Mesodermal cell (in vitro differentiated cells): ENCODE results near the gene P2RX2.

Experiments
- H3K27ac ChIP-seq: 2 replicates; pipeline ENCODE4 v1.7.0; 2013; ENCODE audit warnings: mild to moderate bottlenecking, low read depth, low read length, moderate library complexity; ENCODE audit not compliant: severe bottlenecking
- H3K36me3 ChIP-seq: 2 replicates; pipeline ENCODE4 v1.7.1; 2013; ENCODE audit warnings: mild to moderate bottlenecking, low read length, moderate library complexity; ENCODE audit not compliant: control insufficient read depth, insufficient read depth
- H3K4me1 ChIP-seq: one replicate; pipeline ENCODE4 v1.7.1; 2013; ENCODE audit warnings: mild to moderate bottlenecking, low read length; ENCODE audit not compliant: insufficient read depth, control insufficient read depth, poor library complexity, severe bottlenecking
- H3K4me3 ChIP-seq: 2 replicates; pipeline ENCODE4 v1.7.0; 2013; ENCODE audit warnings: low read length, control low read depth, mild to moderate bottlenecking; ENCODE audit not compliant: insufficient read depth, poor library complexity, severe bottlenecking; ENCODE audit errors: extremely low read depth
- H3K9me3 ChIP-seq: 2 replicates; pipeline ENCODE4 v1.7.1; 2013; ENCODE audit warnings: mild to moderate bottlenecking, low read length, moderate library complexity; ENCODE audit not compliant: control insufficient read depth
- WGBS, 2 experiments: methylation state at CpG; one replicate each; pipeline ENCODE4 v1.1.5; 2013; ENCODE audit warnings: missing lambda C conversion rate in 2 of 2; ENCODE audit not compliant: insufficient coverage in 2 of 2; 5-methylcytosine and 5-hydroxymethylcytosine counted together

The P2RX2 gene

DNA sequence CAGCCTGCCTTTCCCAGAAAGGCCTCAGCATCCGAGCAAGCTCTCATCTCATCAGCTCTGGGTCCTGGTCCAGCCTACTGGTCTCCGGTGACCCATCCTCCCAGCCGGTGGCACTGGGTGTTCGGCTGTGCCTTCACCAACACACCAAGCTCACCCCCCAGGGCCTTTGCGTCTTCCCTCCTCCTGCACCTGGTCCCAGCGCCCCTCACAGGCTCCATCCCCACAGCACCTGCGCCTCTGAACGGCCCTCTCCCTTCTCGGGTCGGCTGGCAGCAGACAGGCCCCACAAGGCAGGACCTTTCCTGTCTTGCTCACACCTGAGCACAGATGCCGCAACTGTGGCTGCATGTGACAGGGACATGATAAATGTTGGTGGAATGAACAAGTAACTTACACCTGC, 13.1 kb downstream of the P2RX2 start:
- Histone ChIP-seq H3K36me3 (peaks cover 92% of the 10 kb centered on the region), H3K4me3 (no peak overlapping the region), H3K4me1 (no peaks in the 10 kb centered on the region), H3K9me3 (no peaks in the 10 kb centered on the region), H3K27ac (no peak overlapping the region)
- 100% methylated on average over 6 to 8 of the region's 11 CpGs for WGBS, 2 experiments

DNA sequence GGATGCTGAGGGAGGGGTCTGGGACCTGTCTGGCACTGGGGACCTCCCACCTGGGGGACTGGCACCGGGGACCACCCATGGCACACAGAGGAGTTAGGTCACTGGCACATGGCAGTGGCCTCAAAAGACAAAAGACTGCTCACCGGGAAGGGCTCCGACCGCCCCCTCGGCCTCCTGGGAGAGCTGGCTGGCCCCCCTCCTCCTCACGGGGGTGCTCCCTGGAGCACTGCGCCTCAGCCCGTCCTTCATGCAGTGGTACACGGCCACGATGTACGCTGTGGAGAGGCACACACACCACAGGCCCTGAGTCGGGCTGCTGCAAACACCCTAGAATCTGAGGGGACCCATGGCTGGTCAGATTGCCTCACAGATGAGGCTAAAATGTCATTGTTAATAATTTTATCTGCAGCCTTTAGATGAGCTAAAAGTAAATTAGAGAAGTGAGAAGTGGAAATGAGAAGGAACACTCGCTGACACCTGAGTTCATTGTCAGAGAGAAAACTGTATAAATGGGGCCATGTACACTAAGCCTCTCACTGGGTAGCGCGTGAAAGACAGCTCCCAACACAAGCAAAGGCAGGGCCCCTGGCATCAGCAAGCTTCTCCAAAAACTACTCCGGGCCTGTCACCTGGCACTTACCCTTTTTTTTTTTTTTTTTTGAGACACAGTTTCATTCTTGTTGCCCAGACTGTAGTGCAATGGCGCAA, 14.1 kb downstream of the P2RX2 start:
- Histone ChIP-seq H3K27ac (no peak overlapping the region), H3K4me3 (no peak overlapping the region), H3K9me3 (no peaks in the 10 kb centered on the region), H3K36me3 (peaks cover 93% of the 10 kb centered on the region), H3K4me1 (no peaks in the 10 kb centered on the region)
- WGBS, 2 experiments = 91 to 92% methylated on average over 15 to 17 of the region's 17 CpGs

DNA sequence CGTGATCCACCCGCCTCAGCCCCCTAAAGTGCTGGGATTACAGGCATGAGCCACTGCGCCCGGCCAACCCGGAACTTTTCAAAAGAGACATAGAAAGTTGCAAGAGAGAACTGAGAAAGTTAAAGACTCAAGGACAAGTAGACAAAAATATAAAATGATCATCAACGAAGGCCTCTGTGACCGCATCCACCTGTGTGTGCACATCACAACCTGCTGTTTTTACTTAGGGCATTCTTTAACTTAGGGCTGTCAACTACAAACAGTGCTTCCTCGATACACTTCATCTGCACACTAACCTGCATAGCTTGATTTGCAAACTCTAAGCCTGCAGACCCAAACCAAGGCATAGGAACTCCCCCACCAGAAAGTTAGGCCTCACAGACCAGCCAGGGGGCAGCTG, 14.8 kb downstream of the P2RX2 start:
- H3K4me1 ChIP-seq = no peaks in the 10 kb centered on the region
- H3K36me3 ChIP-seq = peaks cover 93% of the 10 kb centered on the region
- H3K27ac ChIP-seq = no peak overlapping the region
- WGBS, 2 experiments = 97% methylated on average over 6 to 7 of the region's 8 CpGs
- H3K4me3 ChIP-seq = no peak overlapping the region
- no peaks in the 10 kb centered on the region for H3K9me3 ChIP-seq

DNA sequence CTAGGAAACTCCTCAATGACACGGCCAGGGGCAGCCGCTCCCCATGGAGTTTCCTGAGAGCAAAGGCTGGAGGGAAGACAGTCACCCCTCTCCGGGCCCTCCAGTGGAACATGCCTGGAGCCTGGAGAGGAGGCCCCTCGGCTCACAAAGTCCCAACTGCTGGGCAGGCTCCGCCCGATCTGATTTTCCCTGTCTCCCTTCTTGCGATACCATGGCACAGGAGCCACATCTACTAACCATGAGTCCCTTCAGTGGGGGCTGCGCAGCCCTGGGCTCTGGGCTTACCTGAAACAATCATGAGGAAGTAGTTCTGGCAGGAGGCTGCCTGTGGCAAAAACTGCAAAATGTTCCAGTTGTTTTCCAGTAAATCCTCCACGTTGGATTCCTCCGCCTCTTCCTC, 15.3 kb downstream of the P2RX2 start:
- WGBS, 2 experiments = 95 to 97% methylated on average over 8 to 10 of the region's 10 CpGs
- H3K27ac ChIP-seq = no peak overlapping the region
- H3K4me3 ChIP-seq = no peak overlapping the region
- no peaks in the 10 kb centered on the region for H3K9me3 ChIP-seq
- H3K36me3 ChIP-seq = peaks cover 88% of the 10 kb centered on the region
- no peaks in the 10 kb centered on the region for H3K4me1 ChIP-seq

DNA sequence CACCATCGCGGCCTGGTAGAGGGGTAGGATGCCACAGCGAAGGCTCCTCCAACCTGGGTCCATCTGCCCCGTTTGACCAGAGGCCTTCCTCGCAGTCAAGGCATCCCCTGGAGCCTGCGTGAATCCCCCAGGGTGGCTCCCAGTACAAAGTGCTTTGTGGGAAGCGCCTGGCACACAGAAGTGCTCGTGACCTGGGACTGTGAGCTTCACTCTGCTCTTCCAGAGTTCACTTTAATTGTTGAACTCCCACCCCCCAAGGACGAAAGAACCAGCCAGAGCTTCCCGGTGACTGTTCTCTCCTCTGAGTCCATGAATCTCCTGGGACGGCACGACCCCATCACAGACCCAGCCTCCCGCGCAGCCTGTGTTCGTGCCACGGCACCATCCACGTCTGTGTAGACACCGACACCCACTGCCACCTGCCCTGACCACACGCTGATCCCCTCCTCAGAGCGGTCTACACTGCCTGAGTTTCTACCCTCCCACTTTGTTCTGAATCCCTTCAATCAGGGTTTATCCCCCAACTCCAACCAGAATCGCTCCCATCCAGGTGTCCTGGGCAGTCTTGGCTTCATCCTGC, 15.9 kb downstream of the P2RX2 start:
- no peaks in the 10 kb centered on the region for H3K9me3 ChIP-seq
- no peak overlapping the region for H3K27ac ChIP-seq
- no peak overlapping the region for H3K4me3 ChIP-seq
- H3K36me3 ChIP-seq = peaks cover 85% of the 10 kb centered on the region
- 95% methylated on average over 20 to 21 of the region's 21 CpGs for WGBS, 2 experiments
- no peaks in the 10 kb centered on the region for H3K4me1 ChIP-seq

DNA sequence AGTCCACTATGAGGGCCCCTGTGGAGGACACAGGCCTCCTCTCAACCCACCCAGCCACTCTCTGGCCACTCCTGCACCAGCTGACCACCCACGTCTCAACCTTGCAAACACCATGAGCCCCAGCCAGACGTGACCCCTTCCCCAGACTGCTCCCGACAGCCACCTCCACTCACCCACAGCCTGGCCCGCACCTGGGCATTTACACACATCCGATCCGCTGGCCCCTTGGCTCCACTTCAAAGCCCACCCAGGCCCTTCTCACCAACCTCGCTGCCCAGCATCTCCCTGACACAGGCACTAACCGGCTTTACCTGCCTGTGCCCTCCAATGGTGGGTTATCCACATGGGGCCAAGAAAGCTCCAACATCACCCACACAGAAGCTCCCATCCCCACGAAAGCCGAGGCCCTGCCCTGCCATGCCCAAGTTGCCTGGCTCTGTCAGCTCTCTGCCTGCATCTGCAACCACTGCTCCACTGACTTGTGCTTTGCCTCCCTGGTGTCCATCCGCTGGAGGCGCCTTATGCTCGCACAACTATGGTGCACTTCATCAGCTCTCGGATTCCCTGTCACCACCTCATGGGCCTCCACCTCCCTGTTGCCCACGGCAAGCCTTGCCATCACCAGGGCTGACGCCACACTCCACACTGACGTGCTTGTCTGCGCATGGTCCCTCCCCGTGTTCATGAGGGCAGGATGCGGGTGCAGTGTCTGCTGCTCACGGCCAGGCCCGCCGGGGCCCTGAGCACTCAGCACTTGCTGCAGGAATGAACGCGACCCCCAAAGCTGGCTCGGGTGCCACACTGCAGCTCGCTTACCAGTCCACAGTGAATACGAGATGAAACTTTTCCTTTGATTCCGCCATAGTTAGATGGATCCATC, 16.7 kb downstream of the P2RX2 start:
- peaks cover 82% of the 10 kb centered on the region for H3K36me3 ChIP-seq
- 91 to 93% methylated on average over 26 to 28 of the region's 29 CpGs for WGBS, 2 experiments

DNA sequence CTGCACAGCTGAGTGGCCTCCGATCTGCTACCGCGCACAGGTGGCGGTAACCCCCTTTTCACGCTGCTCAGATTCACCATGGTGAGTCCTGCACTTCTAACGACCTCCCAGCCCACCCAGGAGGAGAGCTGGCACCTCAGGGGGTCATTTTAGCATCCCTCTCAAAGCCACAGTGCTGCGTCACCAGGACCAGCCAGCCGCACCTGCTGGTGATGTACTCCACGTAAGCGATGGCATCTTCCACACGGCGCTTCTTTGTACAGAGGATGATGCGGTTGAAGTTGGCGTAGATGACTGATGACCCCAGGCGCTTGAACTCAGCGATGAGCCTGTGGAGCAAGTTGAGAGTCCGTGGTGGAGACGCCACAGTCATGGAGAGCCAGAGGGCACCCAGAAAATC, 19.2 kb downstream of the P2RX2 start:
- WGBS, 2 experiments = 94% methylated on average over 18 of the region's 18 CpGs
- Histone ChIP-seq H3K4me3 (no peak overlapping the region), H3K4me1 (no peaks in the 10 kb centered on the region), H3K36me3 (peaks cover 82% of the 10 kb centered on the region), H3K9me3 (no peaks in the 10 kb centered on the region), H3K27ac (no peak overlapping the region)

More for the DNA sequence above, 16.7 kb downstream of the P2RX2 start:
- H3K4me3 ChIP-seq = no peak overlapping the region
- no peaks in the 10 kb centered on the region for H3K4me1 ChIP-seq
- H3K27ac ChIP-seq = no peak overlapping the region
- H3K9me3 ChIP-seq = no peaks in the 10 kb centered on the region

DNA sequence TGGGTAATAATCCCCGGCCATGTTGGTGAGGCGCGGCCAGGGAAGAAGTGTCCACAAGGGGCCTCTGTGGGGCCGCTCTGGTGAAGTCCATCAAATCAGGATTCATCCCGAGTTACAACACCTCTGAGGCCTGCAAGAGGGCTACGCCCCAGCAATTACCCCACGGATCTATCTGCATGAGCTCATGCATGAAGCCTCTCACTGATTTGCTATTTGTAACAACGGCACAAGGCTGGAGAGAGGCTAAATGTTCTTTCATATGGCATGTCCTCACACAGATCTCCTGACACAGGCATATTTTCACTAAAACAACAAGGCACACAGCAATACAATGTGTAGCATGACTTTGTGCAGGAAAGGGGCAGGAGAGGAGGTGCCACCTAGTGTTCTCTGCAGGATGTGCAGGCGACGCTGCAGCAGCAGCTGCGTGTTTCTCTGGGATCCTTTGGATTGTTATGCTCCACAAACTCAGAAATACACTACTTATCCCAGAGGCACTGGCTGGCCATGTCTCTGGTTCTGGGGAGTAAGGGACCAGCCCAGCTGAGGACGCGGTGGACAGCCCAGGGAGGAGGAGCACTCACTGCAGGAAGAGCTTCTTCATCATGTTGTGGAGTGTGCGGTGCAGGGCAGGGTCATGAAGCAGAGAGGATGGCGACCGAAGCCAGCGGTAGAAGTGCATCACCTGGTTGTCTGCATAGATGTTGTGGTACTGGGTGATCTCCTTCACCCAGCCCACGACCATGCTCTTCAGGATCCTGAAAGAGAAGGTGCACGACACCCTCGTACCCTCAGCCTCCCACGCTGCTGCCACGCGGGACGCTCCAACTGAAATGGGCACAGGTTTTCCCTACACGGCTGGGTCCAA, 20.2 kb downstream of the P2RX2 start:
- Histone ChIP-seq H3K9me3 (no peaks in the 10 kb centered on the region), H3K4me3 (no peak overlapping the region), H3K27ac (no peak overlapping the region), H3K4me1 (no peaks in the 10 kb centered on the region), H3K36me3 (peaks cover 83% of the 10 kb centered on the region)
- 90% methylated on average over 20 to 22 of the region's 25 CpGs for WGBS, 2 experiments

DNA sequence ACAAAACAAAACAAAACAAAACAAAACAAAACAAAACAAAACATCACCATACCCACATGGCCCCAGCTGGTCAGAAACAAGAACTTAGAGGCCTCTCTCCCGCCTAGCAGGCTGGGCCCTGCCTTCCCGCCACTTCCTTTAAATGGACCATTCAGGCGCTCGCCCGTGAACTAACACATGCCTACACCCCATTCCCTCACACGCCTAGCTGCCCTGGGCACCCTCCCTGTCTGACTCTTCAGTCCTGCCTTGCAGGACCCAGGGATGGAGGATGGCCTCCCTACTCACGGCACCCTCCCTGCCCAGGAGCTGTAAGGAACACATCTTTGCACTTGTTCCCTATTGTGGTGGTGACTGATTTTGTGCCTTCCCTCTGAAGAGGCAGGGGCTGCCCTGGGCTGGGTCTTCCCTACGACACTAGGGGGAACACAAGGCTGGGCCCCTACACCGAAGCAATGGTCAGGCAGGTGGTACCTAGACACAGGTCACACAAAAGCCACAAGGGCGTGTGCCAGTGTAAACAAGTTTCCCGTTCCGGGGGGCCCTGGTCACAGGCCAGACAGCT, 21.5 kb downstream of the P2RX2 start:
- no peak overlapping the region for H3K4me3 ChIP-seq
- no peaks in the 10 kb centered on the region for H3K4me1 ChIP-seq
- 86 to 99% methylated on average over 9 to 11 of the region's 12 CpGs for WGBS, 2 experiments
- H3K9me3 ChIP-seq = no peaks in the 10 kb centered on the region
- H3K36me3 ChIP-seq = peaks cover 79% of the 10 kb centered on the region
- H3K27ac ChIP-seq = no peak overlapping the region

DNA sequence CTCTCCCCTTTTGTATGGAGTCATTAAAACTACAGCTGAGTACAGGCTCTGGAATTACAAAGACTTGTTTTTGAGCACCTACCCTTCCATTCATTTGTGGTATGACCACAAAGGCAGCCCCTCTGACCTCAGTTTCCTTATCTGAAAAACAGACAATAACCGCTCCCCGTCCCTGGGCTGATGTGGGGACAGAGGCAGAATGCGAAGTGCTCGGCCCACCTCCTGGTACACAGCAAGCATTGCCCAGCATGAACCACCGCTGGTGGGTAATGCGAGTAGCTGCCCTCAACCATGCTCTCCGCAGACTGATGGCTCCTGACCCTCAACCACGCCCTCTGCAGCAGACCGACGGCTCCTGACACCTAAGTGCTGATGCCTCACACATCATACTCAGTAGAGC, 22.4 kb downstream of the P2RX2 start:
- H3K36me3 ChIP-seq = peaks cover 79% of the 10 kb centered on the region

More for the DNA sequence above, 22.4 kb downstream of the P2RX2 start:
- no peak overlapping the region for H3K4me3 ChIP-seq
- 81 to 91% methylated on average over 10 of the region's 10 CpGs for WGBS, 2 experiments
- no peaks in the 10 kb centered on the region for H3K4me1 ChIP-seq
- no peaks in the 10 kb centered on the region for H3K9me3 ChIP-seq
- no peak overlapping the region for H3K27ac ChIP-seq
